A549 (cell line): ENCODE data around the gene LRRC71. TPM values are rescaled to one million over a fixed set of nuclear protein-coding genes. Genes with fewer than 3 reads are reported as not detected.

Source experiments
- ATAC-seq, 2 experiments: fragments of 200-7000 bp in 1 of 2; fragments of >200 bp in 1 of 2; cut with Nextera tagmentation in 1 of 2; cut with Tn5 transposase in 1 of 2; 3 replicates each; pipeline versions ENCODE4 v1.8.0 to v1.9.1; 2018 to 2020; ENCODE audit warnings: mild to moderate bottlenecking in 1 of 2, moderate library complexity in 1 of 2
- CTCF ChIA-PET: fragments of 300-600 bp; sonication (Branson Sonifier 250); formaldehyde crosslinking; extraction: SDS; loops from one replicate; lab custom pipeline; 2021; ENCODE audit warnings: antibody characterized with exemption, inconsistent platforms; lab: Yijun Ruan, JAX
- POLR2A ChIA-PET: fragments of 350-600 bp; formaldehyde crosslinking; extraction: SDS; loops from one replicate; lab custom pipeline; 2021; ENCODE audit warnings: antibody characterized with exemption, inconsistent platforms; lab: Yijun Ruan, JAX
- DNase-seq, 2 experiments: peaks; one replicate each; pipeline versions ENCODE4 v3.0.0 to v3.0.0-alpha.2; 2011 to 2016; ENCODE audit warnings: low read depth in 1 of 2, low spot score in 1 of 2
- FAIRE-seq: peaks from 2 replicates; lab custom pipeline; 2011; peaks lifted over from hg19 to GRCh38; lab: Jason Lieb, UNC
- H3K27ac ChIP-seq, 2 experiments: fragments of >200 bp; sonication (Bioruptor Twin); formaldehyde crosslinking; 3 replicates each; pipeline ENCODE4 v1.5.1; 2016 to 2017
- H3K4me1 ChIP-seq: fragments of >200 bp; sonication (Bioruptor Twin); formaldehyde crosslinking; 3 replicates; pipeline ENCODE4 v1.6.1; 2016
- H3K4me2 ChIP-seq: fragments of >200 bp; sonication (Bioruptor Twin); formaldehyde crosslinking; 3 replicates; pipeline ENCODE4 v1.6.1; 2016
- H3K4me3 ChIP-seq: fragments of >200 bp; sonication (Bioruptor Twin); formaldehyde crosslinking; 3 replicates; pipeline ENCODE4 v1.5.1; 2016
- H3K9me3 ChIP-seq: fragments of >200 bp; sonication (Bioruptor Twin); formaldehyde crosslinking; 3 replicates; pipeline ENCODE4 v1.6.1; 2016
- BHLHE40 ChIP-seq: IDR thresholded peaks from 2 replicates; pipeline ENCODE4 v1.6.1; 2012; ENCODE audit warnings: low read depth, low read length, inconsistent platforms
- CBX8 ChIP-seq: fragments of 200-600 bp; sonication (generic); IDR thresholded peaks from 2 replicates; pipeline ENCODE4 v1.6.1; 2016
- CEBPB ChIP-seq, 2 experiments: fragments of >200 bp in 1 of 2; sonication (Bioruptor Twin) in 1 of 2; formaldehyde crosslinking in 1 of 2; IDR thresholded peaks; 2 replicates each; pipeline ENCODE4 v1.6.1; 2012 to 2016
- CHD2 ChIP-seq: fragments of 150-350 bp; IDR thresholded peaks from 2 replicates; pipeline ENCODE4 v1.6.1; 2014; ENCODE audit warnings: low read length; ENCODE audit not compliant: partially characterized antibody
- CHD4 ChIP-seq: fragments of 200-600 bp; sonication (generic); IDR thresholded peaks from 2 replicates; pipeline ENCODE4 v1.6.1; 2016; ENCODE audit warnings: antibody characterized with exemption, mild to moderate bottlenecking, borderline replicate concordance
- EP300 ChIP-seq, 2 experiments: fragments of >200 bp; sonication (Bioruptor Twin); formaldehyde crosslinking; IDR thresholded peaks; 2 replicates in 1 of 2; 3 replicates in 1 of 2; pipeline ENCODE4 v1.6.1; 2016 to 2017
- ESRRA ChIP-seq: fragments of 150-350 bp; IDR thresholded peaks from 2 replicates; pipeline ENCODE4 v1.6.1; 2014; ENCODE audit warnings: mild to moderate bottlenecking, low read length, borderline replicate concordance
- FOSB ChIP-seq: fragments of 250-450 bp; sonication (Bioruptor Pico); IDR thresholded peaks from 2 replicates; pipeline ENCODE4 v1.5.0; 2020; ENCODE audit warnings: mild to moderate bottlenecking, moderate library complexity
- GATA3 ChIP-seq: IDR thresholded peaks from 2 replicates; pipeline ENCODE4 v1.6.1; 2012; ENCODE audit warnings: borderline replicate concordance
- KDM5A ChIP-seq: fragments of 200-600 bp; sonication (generic); IDR thresholded peaks from 2 replicates; pipeline ENCODE4 v1.6.1; 2016; ENCODE audit warnings: antibody characterized with exemption, mild to moderate bottlenecking
- MAFK ChIP-seq: fragments of 450-650 bp; IDR thresholded peaks from 2 replicates; pipeline ENCODE4 v1.6.1; 2014; ENCODE audit not compliant: partially characterized antibody
- MAZ ChIP-seq: fragments of 150-350 bp; IDR thresholded peaks from 2 replicates; pipeline ENCODE4 v1.6.1; 2014; ENCODE audit warnings: antibody characterized with exemption, low read depth, low read length, borderline replicate concordance
- NFE2L2 ChIP-seq: fragments of 150-350 bp; conservative IDR thresholded peaks from 2 replicates; pipeline ENCODE4 v1.6.1; 2014; ENCODE audit warnings: low read length
- NR3C1 ChIP-seq: fragments of >200 bp; sonication (Bioruptor Twin); formaldehyde crosslinking; IDR thresholded peaks from 3 replicates; pipeline ENCODE4 v1.6.1; 2017
- PHF8 ChIP-seq: fragments of 200-600 bp; sonication (generic); IDR thresholded peaks from 2 replicates; pipeline ENCODE4 v1.6.1; 2016; ENCODE audit warnings: low read depth, mild to moderate bottlenecking, antibody characterized with exemption, moderate library complexity, borderline replicate concordance
- POLR2A ChIP-seq: IDR thresholded peaks from 2 replicates; pipeline ENCODE4 v1.6.1; 2012; ENCODE audit warnings: mild to moderate bottlenecking, low read length
- RAD21 ChIP-seq, 2 experiments: fragments of >200 bp in 1 of 2; sonication (Bioruptor Twin) in 1 of 2; formaldehyde crosslinking in 1 of 2; IDR thresholded peaks in 1 of 2; conservative IDR thresholded peaks in 1 of 2; 2 replicates in 1 of 2; 3 replicates in 1 of 2; pipeline ENCODE4 v1.6.1; 2012 to 2018; ENCODE audit warnings: inconsistent platforms in 1 of 2
- RARB ChIP-seq: fragments of 250-450 bp; sonication (Bioruptor Pico); IDR thresholded peaks from 2 replicates; pipeline ENCODE4 v1.8.0; 2021; ENCODE audit warnings: mild to moderate bottlenecking, moderate library complexity
- RNF2 ChIP-seq: fragments of 200-600 bp; sonication (generic); IDR thresholded peaks from 2 replicates; pipeline ENCODE4 v1.6.1; 2016; ENCODE audit warnings: low read depth, mild to moderate bottlenecking, antibody characterized with exemption, moderate library complexity, borderline replicate concordance
- ZSCAN20 ChIP-seq: fragments of 250-450 bp; sonication (Bioruptor Pico); IDR thresholded peaks from 2 replicates; pipeline ENCODE4 v1.8.0; 2022; ENCODE audit warnings: mild to moderate bottlenecking, moderate library complexity
- WGBS: methylation state at CpG from one replicate; pipeline ENCODE4 v1.1.6; 2017; ENCODE audit errors: missing lambda C conversion rate; 5-methylcytosine and 5-hydroxymethylcytosine counted together
- polyA plus RNA-seq, 4 experiments: library from polyadenylated mRNA; depleted of rRNA in 3 of 4; stranded (reverse); fragments of >200 nt; fragmentation: RNase III in 1 of 4; extraction: RNeasy Plus Mini Kit Qiagen cat#74134 plus additional on column Dnase treatment in 1 of 4; gene quantifications; 2 replicates in 3 of 4; 3 replicates in 1 of 4; pipeline ENCODE4 v1.2.3, GENCODE V29; 2011 to 2017
- TF ChIP-seq, protein P1 (sequence below): fragments of >200 bp; sonication (Bioruptor Twin); formaldehyde crosslinking; IDR thresholded peaks from 3 replicates; pipeline ENCODE4 v1.6.1; 2016
- TF ChIP-seq, protein P2 (sequence below): IDR thresholded peaks from 2 replicates; pipeline ENCODE4 v1.6.1; 2012
- TF ChIP-seq, protein P3 (sequence below): IDR thresholded peaks from 2 replicates; pipeline ENCODE4 v1.6.1; 2012; ENCODE audit warnings: low read depth, borderline replicate concordance
- TF ChIP-seq, protein P4 (sequence below): fragments of 200-600 bp; sonication (generic); IDR thresholded peaks from 2 replicates; pipeline ENCODE4 v1.6.1; 2016; ENCODE audit warnings: antibody characterized with exemption, mild to moderate bottlenecking, moderate library complexity
- TF ChIP-seq, protein P5 (sequence below): fragments of 250-450 bp; sonication (Bioruptor Pico); IDR thresholded peaks from 2 replicates; pipeline ENCODE4 v1.5.0; 2021; ENCODE audit warnings: mild to moderate bottlenecking, moderate library complexity, borderline replicate concordance
- TF ChIP-seq, protein P6 (sequence below): fragments of >200 bp; sonication (Bioruptor Twin); formaldehyde crosslinking; IDR thresholded peaks from 2 replicates; pipeline ENCODE4 v1.6.1; 2016

Gene LRRC71
- polyA plus RNA-seq, 2 of the 4 experiments (the other 2 are of a cell fraction), result 0.10 TPM; not detected in 1

DNA sequence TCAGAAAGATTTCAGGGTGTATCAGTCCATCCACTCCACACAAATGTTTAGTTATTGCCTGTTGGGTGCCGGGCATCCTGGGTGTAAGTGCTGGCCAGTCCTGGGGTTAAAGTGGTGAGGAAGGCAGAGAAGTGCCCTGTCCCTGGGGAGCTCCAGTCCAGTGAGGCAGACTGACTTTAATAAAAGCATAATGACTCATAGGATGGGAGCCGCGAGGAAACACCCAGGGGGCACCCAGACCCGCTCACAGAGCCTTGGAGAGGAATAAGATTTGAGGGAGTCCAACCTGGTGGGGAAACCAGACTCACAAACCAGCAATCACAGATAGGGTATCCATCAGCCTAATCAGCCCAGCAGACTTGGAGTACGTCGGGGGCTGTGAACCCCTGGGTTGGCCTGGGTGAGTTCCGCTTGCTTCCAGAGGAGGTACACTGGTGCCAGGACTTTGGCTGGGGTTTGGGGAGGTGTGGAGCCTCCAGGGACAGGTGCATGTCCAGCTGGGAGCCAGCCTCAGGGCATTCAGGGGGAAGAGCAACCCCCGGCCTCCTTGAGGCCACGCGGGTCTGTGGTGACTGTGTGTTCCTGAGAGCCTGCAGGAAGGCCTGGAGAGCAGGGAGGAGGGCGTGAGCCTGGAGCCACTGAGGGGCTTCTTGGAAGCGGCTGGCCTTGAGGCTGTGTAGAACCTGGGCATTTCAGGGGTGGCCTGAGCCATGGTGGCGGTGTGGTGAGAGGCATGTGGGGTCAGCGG lies 23.2 kb upstream of the LRRC71 start (continued):
- TF ChIP-seq, protein P1, sequence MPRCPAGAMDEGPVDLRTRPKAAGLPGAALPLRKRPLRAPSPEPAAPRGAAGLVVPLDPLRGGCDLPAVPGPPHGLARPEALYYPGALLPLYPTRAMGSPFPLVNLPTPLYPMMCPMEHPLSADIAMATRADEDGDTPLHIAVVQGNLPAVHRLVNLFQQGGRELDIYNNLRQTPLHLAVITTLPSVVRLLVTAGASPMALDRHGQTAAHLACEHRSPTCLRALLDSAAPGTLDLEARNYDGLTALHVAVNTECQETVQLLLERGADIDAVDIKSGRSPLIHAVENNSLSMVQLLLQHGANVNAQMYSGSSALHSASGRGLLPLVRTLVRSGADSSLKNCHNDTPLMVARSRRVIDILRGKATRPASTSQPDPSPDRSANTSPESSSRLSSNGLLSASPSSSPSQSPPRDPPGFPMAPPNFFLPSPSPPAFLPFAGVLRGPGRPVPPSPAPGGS, result no peak
- TF ChIP-seq PHF8 (no peak), EP300 (IDR thresholded peaks at IDR 0.05) (no peak), CEBPB (IDR thresholded peaks at IDR 0.05) (no peak)

DNA sequence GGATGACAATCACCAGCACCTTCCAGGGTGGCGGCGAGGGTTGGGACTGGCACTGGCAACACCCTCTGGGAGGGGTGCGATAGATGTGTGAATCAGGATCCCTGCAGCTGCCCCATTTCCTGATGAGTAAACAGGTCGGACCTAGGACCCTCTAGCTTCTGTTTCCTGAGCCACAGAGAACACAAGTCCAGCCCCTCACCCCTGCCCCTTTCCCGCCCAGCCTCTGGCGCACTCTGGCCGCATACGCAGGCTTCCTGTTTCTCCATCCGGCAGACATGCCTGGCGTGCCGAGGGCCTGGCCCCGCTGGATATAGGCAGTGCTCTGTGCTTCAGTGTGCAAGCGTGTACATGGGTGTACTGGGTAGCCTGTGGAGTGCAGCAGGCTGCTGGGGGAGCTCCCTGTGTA lies 22.3 kb upstream of the LRRC71 start:
- peak overlapping the region; percentile 88 to 93 for H3K27ac ChIP-seq
- CTCF ChIA-PET, result interaction anchor here (0.9 to 8.6 kb wide), 6 partner anchors 24 to 272 kb away, joined by 3 to 84 read pairs (median 16); partner anchors contain the start of genes INSRR, LRRC71 and NTRK1
- TF ChIP-seq MAFK, result no peak
- TF ChIP-seq CHD4, result no peak
- TF ChIP-seq NR3C1, result no peak
- TF ChIP-seq CHD2, result no peak
- TF ChIP-seq ZSCAN20 (CRISPR knock-in tag), result no peak
- TF ChIP-seq, protein P2, sequence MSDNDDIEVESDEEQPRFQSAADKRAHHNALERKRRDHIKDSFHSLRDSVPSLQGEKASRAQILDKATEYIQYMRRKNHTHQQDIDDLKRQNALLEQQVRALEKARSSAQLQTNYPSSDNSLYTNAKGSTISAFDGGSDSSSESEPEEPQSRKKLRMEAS, result peak; percentile 32; the same call in 1 of the 2 replicates
- TF ChIP-seq MAZ, result no peak
- TF ChIP-seq, protein P3, sequence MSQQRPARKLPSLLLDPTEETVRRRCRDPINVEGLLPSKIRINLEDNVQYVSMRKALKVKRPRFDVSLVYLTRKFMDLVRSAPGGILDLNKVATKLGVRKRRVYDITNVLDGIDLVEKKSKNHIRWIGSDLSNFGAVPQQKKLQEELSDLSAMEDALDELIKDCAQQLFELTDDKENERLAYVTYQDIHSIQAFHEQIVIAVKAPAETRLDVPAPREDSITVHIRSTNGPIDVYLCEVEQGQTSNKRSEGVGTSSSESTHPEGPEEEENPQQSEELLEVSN, result peak; percentile 69; the same call in 1 of the 2 replicates
- H3K4me3 ChIP-seq, result no peak overlapping the region
- 38% methylated on average over 7 of the region's 13 CpGs for WGBS
- DNase-seq (peak in 1 of 2 experiments; percentile 38), ATAC-seq (peak in 1 of 2 experiments; percentile 3; a peak in 2 of 6 replicates), FAIRE-seq (no peak)
- H3K4me1 ChIP-seq, result peaks cover 70% of the 10 kb centered on the region
- peak overlapping the region; percentile 86 for H3K4me2 ChIP-seq
- POLR2A ChIA-PET, result interaction anchor here (0.7 kb wide), 1 partner anchor 13 kb away, joined by 3 read pairs; no protein-coding TSS in a partner anchor
- H3K9me3 ChIP-seq, result no peaks in the 10 kb centered on the region

DNA sequence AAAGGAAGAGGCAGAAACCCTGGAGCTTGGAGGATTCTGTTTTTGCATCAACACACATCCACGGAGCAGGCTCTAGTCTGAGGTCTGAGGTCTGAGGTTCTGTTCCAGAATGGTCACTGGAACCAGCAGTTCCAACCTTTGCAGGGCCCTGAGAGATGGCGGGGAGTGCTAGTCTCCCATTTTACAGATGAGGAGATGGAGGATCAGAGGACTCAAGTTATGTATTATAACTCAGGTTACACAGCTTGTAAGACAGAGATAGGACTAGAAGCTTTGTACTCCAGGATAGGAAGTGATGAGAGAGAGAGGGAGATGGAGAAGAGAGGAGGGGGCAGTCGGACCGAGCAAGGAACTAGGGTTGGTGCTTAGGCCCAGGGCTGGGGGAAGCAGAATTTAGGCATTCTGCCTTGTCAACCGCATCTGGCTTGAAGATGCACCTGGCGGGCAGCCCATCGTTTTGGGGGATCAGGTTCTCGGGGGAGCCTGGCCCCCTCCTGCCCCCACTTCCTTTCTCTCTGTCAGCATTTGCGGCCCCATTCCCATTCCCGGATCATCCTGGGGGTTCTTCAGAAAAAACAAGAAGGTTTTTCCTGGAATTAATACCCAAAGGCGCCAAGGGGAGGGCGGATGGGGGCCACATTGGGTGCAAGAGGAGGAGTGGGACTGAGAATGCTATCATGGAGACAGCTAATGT lies 21.3 kb upstream of the LRRC71 start:
- ATAC-seq (no peak), FAIRE-seq (no peak), DNase-seq (no peak)
- Histone ChIP-seq H3K27ac (peak overlapping the region; percentile 88 to 93), H3K4me2 (peak overlapping the region; percentile 86), H3K9me3 (no peaks in the 10 kb centered on the region), H3K4me3 (no peak overlapping the region), H3K4me1 (peaks cover 65% of the 10 kb centered on the region)
- CTCF ChIA-PET, result interaction anchor here (1.3 to 8.6 kb wide), 6 partner anchors 18 to 101 kb away, joined by 3 to 84 read pairs (median 16); partner anchors contain the start of genes INSRR, LRRC71 and NTRK1
- WGBS, result 88% methylated on average over 12 of the region's 12 CpGs
- POLR2A ChIA-PET, result no interaction called here
- no peak for TF ChIP-seq RAD21 (conservative IDR thresholded peaks at IDR 0.05 in 1 of 2, IDR thresholded peaks at IDR 0.05 in 1 of 2)
- TF ChIP-seq CBX8, result no peak
- TF ChIP-seq RARB (CRISPR knock-in tag), result no peak
- TF ChIP-seq, protein P4, sequence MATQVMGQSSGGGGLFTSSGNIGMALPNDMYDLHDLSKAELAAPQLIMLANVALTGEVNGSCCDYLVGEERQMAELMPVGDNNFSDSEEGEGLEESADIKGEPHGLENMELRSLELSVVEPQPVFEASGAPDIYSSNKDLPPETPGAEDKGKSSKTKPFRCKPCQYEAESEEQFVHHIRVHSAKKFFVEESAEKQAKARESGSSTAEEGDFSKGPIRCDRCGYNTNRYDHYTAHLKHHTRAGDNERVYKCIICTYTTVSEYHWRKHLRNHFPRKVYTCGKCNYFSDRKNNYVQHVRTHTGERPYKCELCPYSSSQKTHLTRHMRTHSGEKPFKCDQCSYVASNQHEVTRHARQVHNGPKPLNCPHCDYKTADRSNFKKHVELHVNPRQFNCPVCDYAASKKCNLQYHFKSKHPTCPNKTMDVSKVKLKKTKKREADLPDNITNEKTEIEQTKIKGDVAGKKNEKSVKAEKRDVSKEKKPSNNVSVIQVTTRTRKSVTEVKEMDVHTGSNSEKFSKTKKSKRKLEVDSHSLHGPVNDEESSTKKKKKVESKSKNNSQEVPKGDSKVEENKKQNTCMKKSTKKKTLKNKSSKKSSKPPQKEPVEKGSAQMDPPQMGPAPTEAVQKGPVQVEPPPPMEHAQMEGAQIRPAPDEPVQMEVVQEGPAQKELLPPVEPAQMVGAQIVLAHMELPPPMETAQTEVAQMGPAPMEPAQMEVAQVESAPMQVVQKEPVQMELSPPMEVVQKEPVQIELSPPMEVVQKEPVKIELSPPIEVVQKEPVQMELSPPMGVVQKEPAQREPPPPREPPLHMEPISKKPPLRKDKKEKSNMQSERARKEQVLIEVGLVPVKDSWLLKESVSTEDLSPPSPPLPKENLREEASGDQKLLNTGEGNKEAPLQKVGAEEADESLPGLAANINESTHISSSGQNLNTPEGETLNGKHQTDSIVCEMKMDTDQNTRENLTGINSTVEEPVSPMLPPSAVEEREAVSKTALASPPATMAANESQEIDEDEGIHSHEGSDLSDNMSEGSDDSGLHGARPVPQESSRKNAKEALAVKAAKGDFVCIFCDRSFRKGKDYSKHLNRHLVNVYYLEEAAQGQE, result no peak
- no peak for TF ChIP-seq NFE2L2
- TF ChIP-seq MAZ, result no peak
- TF ChIP-seq FOSB, result no peak
- no peak for TF ChIP-seq POLR2A
- TF ChIP-seq NR3C1, result no peak
- TF ChIP-seq, protein P5, sequence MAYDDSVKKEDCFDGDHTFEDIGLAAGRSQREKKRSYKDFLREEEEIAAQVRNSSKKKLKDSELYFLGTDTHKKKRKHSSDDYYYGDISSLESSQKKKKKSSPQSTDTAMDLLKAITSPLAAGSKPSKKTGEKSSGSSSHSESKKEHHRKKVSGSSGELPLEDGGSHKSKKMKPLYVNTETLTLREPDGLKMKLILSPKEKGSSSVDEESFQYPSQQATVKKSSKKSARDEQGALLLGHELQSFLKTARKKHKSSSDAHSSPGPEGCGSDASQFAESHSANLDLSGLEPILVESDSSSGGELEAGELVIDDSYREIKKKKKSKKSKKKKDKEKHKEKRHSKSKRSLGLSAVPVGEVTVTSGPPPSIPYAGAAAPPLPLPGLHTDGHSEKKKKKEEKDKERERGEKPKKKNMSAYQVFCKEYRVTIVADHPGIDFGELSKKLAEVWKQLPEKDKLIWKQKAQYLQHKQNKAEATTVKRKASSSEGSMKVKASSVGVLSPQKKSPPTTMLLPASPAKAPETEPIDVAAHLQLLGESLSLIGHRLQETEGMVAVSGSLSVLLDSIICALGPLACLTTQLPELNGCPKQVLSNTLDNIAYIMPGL (CRISPR knock-in tag), result no peak
- TF ChIP-seq GATA3, result no peak
- no peak for TF ChIP-seq KDM5A
- TF ChIP-seq, protein P6, sequence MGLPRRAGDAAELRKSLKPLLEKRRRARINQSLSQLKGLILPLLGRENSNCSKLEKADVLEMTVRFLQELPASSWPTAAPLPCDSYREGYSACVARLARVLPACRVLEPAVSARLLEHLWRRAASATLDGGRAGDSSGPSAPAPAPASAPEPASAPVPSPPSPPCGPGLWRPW, result no peak
- TF ChIP-seq ESRRA, result no peak
- TF ChIP-seq RNF2, result no peak
- no peak for TF ChIP-seq BHLHE40
